K562 (cell line): Measurements from ENCODE around the gene GTF2A2. TPM values are rescaled to one million over a fixed set of nuclear protein-coding genes. Genes with fewer than 3 reads are reported as not detected.

Experiments
- ATAC-seq: fragments of 200-7000 bp; cut with Tn5 transposase; 3 replicates; pipeline ENCODE4 v1.9.1; 2020; ENCODE audit warnings: moderate library complexity
- BruUV-seq: library from RNA; stranded (reverse); fragments of 400-500 nt; replicated peaks from 2 replicates; lab custom pipeline; 2021; lab: Mats Ljungman, UMichigan
- CTCF ChIA-PET: fragments of 300-600 bp; formaldehyde crosslinking; extraction: SDS; loops from one replicate; lab custom pipeline; 2021; ENCODE audit warnings: low intra/inter-chr PET ratio; lab: Yijun Ruan, JAX
- POLR2A ChIA-PET: fragments of 300-600, 350-650 bp; sonication (Branson Sonifier 250); formaldehyde crosslinking; extraction: SDS; loops from one replicate; lab custom pipeline; 2021; ENCODE audit warnings: antibody characterized with exemption, inconsistent platforms; lab: Yijun Ruan, JAX
- DNase-seq, 4 experiments: peaks; one replicate each; pipeline versions ENCODE4 v3.0.0 to v3.0.0-alpha.2; 2011 to 2018; ENCODE audit warnings: low spot score in 3 of 4, mixed read lengths in 3 of 4; ENCODE audit errors: extremely low read depth in 1 of 4
- FAIRE-seq: peaks from 2 replicates; lab custom pipeline; 2011; peaks lifted over from hg19 to GRCh38; lab: Jason Lieb, UNC
- H2AFZ ChIP-seq: 2 replicates; pipeline ENCODE4 v1.6.0; 2011; ENCODE audit warnings: low read depth, low read length, control low read depth, inconsistent platforms
- H3K27ac ChIP-seq: fragments of 200-600 bp; 3 replicates; pipeline ENCODE4 v1.8.0; 2011; ENCODE audit warnings: low read depth, mild to moderate bottlenecking, control low read depth, inconsistent platforms, low read length, moderate library complexity, mixed read lengths; ENCODE audit errors: extremely low read depth
- H3K27me3 ChIP-seq, 2 experiments: fragments of 300-600 bp in 1 of 2; 2 replicates in 1 of 2; 3 replicates in 1 of 2; pipeline versions ENCODE4 v1.6.0 to v1.8.0; 2011; ENCODE audit warnings: inconsistent platforms in 2 of 2, low read length in 2 of 2, mild to moderate bottlenecking in 1 of 2, mixed read lengths in 1 of 2, moderate library complexity in 1 of 2; ENCODE audit not compliant: control insufficient read depth in 2 of 2, insufficient read depth in 2 of 2
- H3K36me3 ChIP-seq: fragments of 300-600 bp; 3 replicates; pipeline ENCODE4 v1.8.0; 2011; ENCODE audit warnings: mild to moderate bottlenecking, low read length, inconsistent platforms; ENCODE audit not compliant: control insufficient read depth, insufficient read depth
- H3K4me1 ChIP-seq, 2 experiments: fragments of 200-600 bp in 1 of 2; replicated peaks in 1 of 2; 2 replicates in 1 of 2; 3 replicates in 1 of 2; pipeline versions ENCODE4 v1.5.1 to v1.8.0; 2011; ENCODE audit warnings: inconsistent platforms in 2 of 2, low read length in 2 of 2, mild to moderate bottlenecking in 1 of 2, mixed read lengths in 1 of 2, moderate library complexity in 1 of 2; ENCODE audit not compliant: control insufficient read depth in 2 of 2, insufficient read depth in 2 of 2
- H3K4me2 ChIP-seq: 2 replicates; pipeline ENCODE4 v1.6.1; 2011; ENCODE audit warnings: low read length, control low read depth, inconsistent platforms, mixed read lengths; ENCODE audit not compliant: insufficient read depth
- H3K4me3 ChIP-seq: fragments of 200-600 bp; sonication (generic), shearing (Covaris generic); 2 replicates; pipeline ENCODE4 v1.5.1; 2016; ENCODE audit warnings: control low read depth, inconsistent platforms
- H3K79me2 ChIP-seq: fragments of 200-600 bp; 3 replicates; pipeline ENCODE4 v1.8.0; 2011; ENCODE audit warnings: low read length, inconsistent platforms; ENCODE audit not compliant: control insufficient read depth, insufficient read depth
- H3K9ac ChIP-seq, 2 experiments: 2 replicates each; pipeline versions ENCODE4 v1.6.0 to v1.6.1; 2011; ENCODE audit warnings: low read depth in 2 of 2, low read length in 2 of 2, control low read depth in 1 of 2, inconsistent platforms in 1 of 2, mild to moderate bottlenecking in 1 of 2, mixed read lengths in 1 of 2; ENCODE audit not compliant: insufficient read depth in 1 of 2
- H3K9me1 ChIP-seq: one replicate; pipeline ENCODE4 v1.6.0; 2011; ENCODE audit warnings: inconsistent platforms, mild to moderate bottlenecking, low read length, moderate library complexity; ENCODE audit not compliant: control insufficient read depth, insufficient read depth
- H3K9me3 ChIP-seq: replicated peaks from 2 replicates; pipeline ENCODE4 v1.5.1; 2011; ENCODE audit warnings: low read depth, low read length, inconsistent platforms; ENCODE audit not compliant: control insufficient read depth, insufficient read depth
- H4K20me1 ChIP-seq: replicated peaks from 2 replicates; pipeline ENCODE4 v1.6.1; 2011; ENCODE audit warnings: low read length, inconsistent platforms, mixed read lengths; ENCODE audit not compliant: control insufficient read depth, insufficient read depth
- BDP1 ChIP-seq: IDR thresholded peaks from 3 replicates; pipeline ENCODE4 v1.6.1; 2011; ENCODE audit not compliant: insufficient read length, insufficient read depth
- EZH2 ChIP-seq: IDR thresholded peaks from 2 replicates; pipeline ENCODE4 v1.6.1; 2012; ENCODE audit warnings: low read depth, mild to moderate bottlenecking, inconsistent platforms, low read length, borderline replicate concordance
- MBD2 ChIP-seq: sonication (generic); IDR thresholded peaks from 2 replicates; pipeline ENCODE4 v1.6.1; 2016; ENCODE audit warnings: low read depth, borderline replicate concordance
- MCM2 ChIP-seq: fragments of 450-650 bp; IDR thresholded peaks from 2 replicates; pipeline ENCODE4 v1.6.1; 2017; ENCODE audit warnings: low read depth, mild to moderate bottlenecking
- MCM7 ChIP-seq, 2 experiments: fragments of 450-650 bp; IDR thresholded peaks; 2 replicates each; pipeline ENCODE4 v1.6.1; 2016 to 2018
- OTX1 ChIP-seq: fragments of 450-650 bp; formaldehyde crosslinking; IDR thresholded peaks from 2 replicates; pipeline ENCODE4 v1.4.0; 2022; ENCODE audit warnings: mild to moderate bottlenecking
- PKNOX1 ChIP-seq: fragments of 450-650 bp; IDR thresholded peaks from 2 replicates; pipeline ENCODE4 v1.6.1; 2016
- RCOR1 ChIP-seq, 2 experiments: IDR thresholded peaks; 2 replicates each; pipeline ENCODE4 v1.6.1; 2012; ENCODE audit warnings: low read depth in 2 of 2, low read length in 2 of 2, borderline replicate concordance in 1 of 2, improper control_type of control experiment in 1 of 2
- RNF2 ChIP-seq: sonication (generic); IDR thresholded peaks from 2 replicates; pipeline ENCODE4 v1.6.1; 2016
- SMAD3 ChIP-seq: fragments of 450-650 bp; formaldehyde crosslinking; conservative IDR thresholded peaks from 2 replicates; pipeline ENCODE4 v1.4.0; 2020; ENCODE audit warnings: mild to moderate bottlenecking
- ZBED1 ChIP-seq: IDR thresholded peaks from 2 replicates; pipeline ENCODE4 v1.6.1; 2014
- ZNF561 ChIP-seq: fragments of 450-650 bp; formaldehyde crosslinking; conservative IDR thresholded peaks from 2 replicates; pipeline ENCODE4 v1.4.0; 2020; ENCODE audit warnings: mild to moderate bottlenecking, moderate library complexity
- WGBS: fragments of 100-300 bp; shearing (Covaris generic); methylation state at CpG from one replicate; pipeline ENCODE4 v1.1.6; 2016; ENCODE audit warnings: low coverage, mixed read lengths; ENCODE audit not compliant: insufficient coverage; ENCODE audit errors: missing lambda C conversion rate; 5-methylcytosine and 5-hydroxymethylcytosine counted together
- in situ Hi-C: fragments of 300-500 bp; cut with MboI; formaldehyde crosslinking; loops from 4 replicates; pipeline ENCODE4 v1.15.0; 2018; ENCODE audit warnings: inconsistent platforms, mixed read lengths
- intact Hi-C: fragments of 100-400 bp; cut with micrococcal nuclease; formaldehyde crosslinking; loops from 2 replicates; pipeline ENCODE4 v1.14.2; 2022
- polyA plus RNA-seq, 8 experiments: library from polyadenylated mRNA; depleted of rRNA in 4 of 8; stranded (reverse) in 5 of 8; unstranded in 3 of 8; fragments of >200 nt; fragmentation: Nextera tagmentation in 2 of 8; fragmentation: Illumina TruSeq in 1 of 8; extraction: Ambion mirVana in 2 of 8; extraction: Trizol in 1 of 8; gene quantifications; 2 replicates each; pipeline versions ENCODE4 v1.2.1 to v1.2.3, GENCODE V29; 2011 to 2014; ENCODE audit warnings: inconsistent platforms in 1 of 8, missing spikeins in 1 of 8
- total RNA-seq, 7 experiments: library from RNA; depleted of rRNA in 6 of 7; stranded (reverse); fragments of >200 nt in 6 of 7; fragmentation: Illumina TruSeq in 2 of 7; extraction: Trizol in 2 of 7; gene quantifications; 2 replicates each; pipeline versions ENCODE4 v1.2.1 to v1.2.3, GENCODE V29; 2011 to 2021; ENCODE audit warnings: low replicate concordance in 1 of 7
- TF ChIP-seq, protein P1 (sequence below): fragments of 150-350 bp; IDR thresholded peaks from 2 replicates; pipeline ENCODE4 v1.6.1; 2014; ENCODE audit warnings: low read depth, mild to moderate bottlenecking, low read length, borderline replicate concordance

GTF2A2 gene
- total and polyA plus RNA-seq, 9 of the 15 experiments (the other 6 are each of a cell fraction or from before 2014, with no cell fraction given), result 128 to 656 (median 172) TPM

DNA sequence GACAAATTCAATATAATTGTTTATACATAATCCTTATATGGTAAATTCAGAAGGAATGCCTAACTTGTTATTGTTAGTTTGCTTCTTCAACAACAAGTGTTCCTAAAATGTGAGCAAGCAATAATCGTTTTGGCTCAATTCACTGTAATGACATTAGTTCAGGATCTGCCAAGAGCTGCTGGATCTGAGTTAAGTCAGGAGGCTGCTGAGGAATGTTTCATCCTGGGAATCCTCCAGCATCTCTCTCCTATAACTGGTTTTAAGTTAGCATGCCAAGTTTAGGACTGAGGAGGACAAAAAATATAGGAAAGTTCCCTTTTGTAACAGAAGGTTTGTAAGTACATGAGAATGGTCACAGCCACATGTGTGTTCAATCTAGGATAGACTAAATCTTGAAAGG is 4.9 kb upstream of the GTF2A2 start:
- peaks cover 60% of the 10 kb centered on the region for H3K36me3 ChIP-seq
- 62% methylated on average over 1 of the region's 1 CpG for WGBS
- H3K9me3 ChIP-seq, result no peaks in the 10 kb centered on the region
- H2AFZ ChIP-seq, result no peak overlapping the region
- no peak overlapping the region for H3K4me2 ChIP-seq
- ATAC-seq (no peak), FAIRE-seq (peak; percentile 29)
- BruUV-seq, result no TSS peak
- TF ChIP-seq RCOR1 (IDR thresholded peaks at IDR 0.05; ENCODE audit: borderline replicate concordance in 1 of 2, low read depth in 2 of 2, low read length in 2 of 2) (no peak), MCM2 (no peak), ZBED1 (no peak), MCM7 (IDR thresholded peaks at IDR 0.05) (no peak), PKNOX1 (no peak), RNF2 (no peak), SMAD3 (CRISPR knock-in tag) (no peak), BDP1 (no peak), EZH2 (no peak), MBD2 (no peak), OTX1 (CRISPR knock-in tag) (no peak), ZNF561 (CRISPR knock-in tag) (no peak)
- TF ChIP-seq, protein P1, sequence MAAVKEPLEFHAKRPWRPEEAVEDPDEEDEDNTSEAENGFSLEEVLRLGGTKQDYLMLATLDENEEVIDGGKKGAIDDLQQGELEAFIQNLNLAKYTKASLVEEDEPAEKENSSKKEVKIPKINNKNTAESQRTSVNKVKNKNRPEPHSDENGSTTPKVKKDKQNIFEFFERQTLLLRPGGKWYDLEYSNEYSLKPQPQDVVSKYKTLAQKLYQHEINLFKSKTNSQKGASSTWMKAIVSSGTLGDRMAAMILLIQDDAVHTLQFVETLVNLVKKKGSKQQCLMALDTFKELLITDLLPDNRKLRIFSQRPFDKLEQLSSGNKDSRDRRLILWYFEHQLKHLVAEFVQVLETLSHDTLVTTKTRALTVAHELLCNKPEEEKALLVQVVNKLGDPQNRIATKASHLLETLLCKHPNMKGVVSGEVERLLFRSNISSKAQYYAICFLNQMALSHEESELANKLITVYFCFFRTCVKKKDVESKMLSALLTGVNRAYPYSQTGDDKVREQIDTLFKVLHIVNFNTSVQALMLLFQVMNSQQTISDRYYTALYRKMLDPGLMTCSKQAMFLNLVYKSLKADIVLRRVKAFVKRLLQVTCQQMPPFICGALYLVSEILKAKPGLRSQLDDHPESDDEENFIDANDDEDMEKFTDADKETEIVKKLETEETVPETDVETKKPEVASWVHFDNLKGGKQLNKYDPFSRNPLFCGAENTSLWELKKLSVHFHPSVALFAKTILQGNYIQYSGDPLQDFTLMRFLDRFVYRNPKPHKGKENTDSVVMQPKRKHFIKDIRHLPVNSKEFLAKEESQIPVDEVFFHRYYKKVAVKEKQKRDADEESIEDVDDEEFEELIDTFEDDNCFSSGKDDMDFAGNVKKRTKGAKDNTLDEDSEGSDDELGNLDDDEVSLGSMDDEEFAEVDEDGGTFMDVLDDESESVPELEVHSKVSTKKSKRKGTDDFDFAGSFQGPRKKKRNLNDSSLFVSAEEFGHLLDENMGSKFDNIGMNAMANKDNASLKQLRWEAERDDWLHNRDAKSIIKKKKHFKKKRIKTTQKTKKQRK, result no peak
- TF ChIP-seq, all 486 proteins: peak for 0
- Histone ChIP-seq H4K20me1 (no peaks in the 10 kb centered on the region), H3K9ac (no peak overlapping the region), H3K27me3 (no peaks in the 10 kb centered on the region), H3K27ac (no peak overlapping the region), H3K79me2 (peaks cover under 1% of the 10 kb centered on the region; the same call in 2 of the 3 replicates), H3K9me1 (no peaks in the 10 kb centered on the region), H3K4me1 (peaks cover 0 to 6% of the 10 kb centered on the region in 2 experiments; a peak in 1 of 5 replicates), H3K4me3 (no peak overlapping the region)
- ChIA-PET POLR2A (interaction anchor here (0.5 to 1.0 kb wide), 2 partner anchors 10 to 90 kb away, joined by 3 read pairs; no protein-coding TSS in a partner anchor), CTCF (no interaction called here)
- DNase-seq, result no peak
- in situ Hi-C loops (no loop called here), intact Hi-C loops (no loop called here)
